Nephron (organoid): ENCODE measurements around the gene PLEKHA5.

Experiments
- H3K27ac Mint-ChIP-seq, 3 experiments: 2 replicates each; pipeline ENCODE4 v1.8.0; 2020; ENCODE audit warnings: mixed read lengths in 3 of 3, mild to moderate bottlenecking in 2 of 3, moderate library complexity in 1 of 3
- H3K27me3 Mint-ChIP-seq: 2 replicates; pipeline ENCODE4 v1.8.0; 2021; ENCODE audit warnings: low read depth, mild to moderate bottlenecking, moderate library complexity, mixed read lengths
- H3K36me3 Mint-ChIP-seq: 2 replicates; pipeline ENCODE4 v1.8.0; 2020; ENCODE audit warnings: low read depth, mixed read lengths
- H3K4me1 Mint-ChIP-seq: 2 replicates; pipeline ENCODE4 v1.8.0; 2020; ENCODE audit warnings: mixed read lengths
- H3K4me3 Mint-ChIP-seq, 3 experiments: 2 replicates each; pipeline ENCODE4 v1.8.0; 2020; ENCODE audit warnings: mild to moderate bottlenecking in 3 of 3, mixed read lengths in 3 of 3, moderate library complexity in 2 of 3
- H3K9me3 Mint-ChIP-seq: 2 replicates; pipeline ENCODE4 v1.8.0; 2020; ENCODE audit warnings: mixed read lengths
- CTCF ChIP-seq, 3 experiments: fragments of 200-600 bp; sonication (generic); IDR thresholded peaks; one replicate each; pipeline ENCODE4 v1.5.0; 2021; ENCODE audit warnings: antibody characterized with exemption in 3 of 3; ENCODE audit not compliant: unreplicated experiment in 3 of 3

The PLEKHA5 gene

GRCh38 chr12:19248929-19249602 is 119.5 kb downstream of the PLEKHA5 start:
- H3K27ac Mint-ChIP-seq: no peak overlapping the region
- TF ChIP-seq CTCF (IDR thresholded peaks at IDR 0.05; ENCODE audit: unreplicated experiment in 3 of 3): no peak

GRCh38 chr12:19251481-19252132 is 122.1 kb downstream of the PLEKHA5 start:
- Mint-ChIP-seq H3K36me3 (no peaks in the 10 kb centered on the region), H3K4me1 (no peaks in the 10 kb centered on the region), H3K27ac (peak overlapping the region in 2 of 3 experiments; percentile 42), H3K4me3 (no peak overlapping the region), H3K9me3 (no peaks in the 10 kb centered on the region), H3K27me3 (no peaks in the 10 kb centered on the region)
- no peak for TF ChIP-seq CTCF (IDR thresholded peaks at IDR 0.05; ENCODE audit: unreplicated experiment in 3 of 3)

More at GRCh38 chr12:19248929-19249602, 119.5 kb downstream of the PLEKHA5 start:
- H3K4me3 Mint-ChIP-seq: no peak overlapping the region
- no peaks in the 10 kb centered on the region for H3K36me3 Mint-ChIP-seq
- H3K9me3 Mint-ChIP-seq: no peaks in the 10 kb centered on the region
- no peaks in the 10 kb centered on the region for H3K4me1 Mint-ChIP-seq
- H3K27me3 Mint-ChIP-seq: no peaks in the 10 kb centered on the region

GRCh38 chr12:19260135-19260534 is 130.6 kb downstream of the PLEKHA5 start:
- H3K4me3 Mint-ChIP-seq: no peak overlapping the region
- peaks cover 18% of the 10 kb centered on the region for H3K36me3 Mint-ChIP-seq
- no peaks in the 10 kb centered on the region for H3K4me1 Mint-ChIP-seq
- no peak for TF ChIP-seq CTCF (IDR thresholded peaks at IDR 0.05; ENCODE audit: unreplicated experiment in 3 of 3)
- no peaks in the 10 kb centered on the region for H3K9me3 Mint-ChIP-seq
- H3K27me3 Mint-ChIP-seq: no peaks in the 10 kb centered on the region
- no peak overlapping the region for H3K27ac Mint-ChIP-seq

GRCh38 chr12:19261773-19262172 is 132.2 kb downstream of the PLEKHA5 start:
- Mint-ChIP-seq H3K36me3 (peaks cover 21% of the 10 kb centered on the region), H3K27ac (no peak overlapping the region), H3K9me3 (no peaks in the 10 kb centered on the region), H3K27me3 (no peaks in the 10 kb centered on the region), H3K4me3 (no peak overlapping the region), H3K4me1 (no peaks in the 10 kb centered on the region)
- TF ChIP-seq CTCF (IDR thresholded peaks at IDR 0.05; ENCODE audit: unreplicated experiment in 3 of 3): no peak

GRCh38 chr12:19263672-19264071 is 134.1 kb downstream of the PLEKHA5 start:
- Mint-ChIP-seq H3K4me1 (no peaks in the 10 kb centered on the region), H3K27ac (no peak overlapping the region), H3K27me3 (no peaks in the 10 kb centered on the region), H3K36me3 (peaks cover 33% of the 10 kb centered on the region), H3K4me3 (no peak overlapping the region), H3K9me3 (no peaks in the 10 kb centered on the region)
- TF ChIP-seq CTCF (IDR thresholded peaks at IDR 0.05; ENCODE audit: unreplicated experiment in 3 of 3): no peak
